Measurements from ENCODE around the gene PDCD4.

- TF ChIP-seq CTCF (conservative IDR thresholded peaks at IDR 0.05) (no peak; the same call in 1 of the 2 replicates), ZFX (IDR thresholded peaks at IDR 0.05) (peak; percentile 58; the same call in 1 of the 2 replicates)
These were observed 47.1 kb downstream of the PDCD4 start, which contains the start of gene BBIP1 for GRCh38 chr10:110918643-110919348.
